T-cell (primary cell): ENCODE data around the gene COL12A1. TPM values are rescaled to one million over a fixed set of nuclear protein-coding genes. Genes with fewer than 3 reads are reported as not detected.

Experiments
- ATAC-seq, 4 experiments: fragments of 200-7000 bp in 3 of 4; fragments of 150-1000 bp in 1 of 4; cut with Tn5 transposase; replicated peaks in 1 of 4; 1 replicate in 3 of 4; 2 replicates in 1 of 4; pipeline ENCODE4 v1.10.0; 2021; ENCODE audit warnings: moderate library complexity in 3 of 4, mild to moderate bottlenecking in 2 of 4, moderate number of reproducible peaks in 1 of 4
- CTCF ChIA-PET, 2 donors: fragments of 300-600 bp; sonication (Branson Sonifier 250); formaldehyde crosslinking; loops; one replicate each; lab custom pipeline; 2022; ENCODE audit warnings: antibody characterized with exemption in 2 of 2; lab: Charles Lee
- POLR2A ChIA-PET, 2 donors: fragments of 300-600 bp; sonication (Branson Sonifier 250); formaldehyde crosslinking; loops; one replicate each; lab custom pipeline; 2022; ENCODE audit warnings: antibody characterized with exemption in 2 of 2; lab: Charles Lee
- DNase-seq, 35 experiments: peaks; one replicate each; pipeline versions ENCODE4 v3.0.0 to v3.0.0-alpha.2; 2013 to 2023
- H3K27ac ChIP-seq: one replicate; pipeline ENCODE4 v1.5.1; 2013; ENCODE audit warnings: low read length
- H3K27me3 ChIP-seq, 2 experiments: replicated peaks in 1 of 2; 1 replicate in 1 of 2; 2 replicates in 1 of 2; pipeline versions ENCODE4 v1.6.1 to v1.7.0; 2013; ENCODE audit warnings: low read length in 1 of 2, mixed read lengths in 1 of 2; ENCODE audit not compliant: control insufficient read depth in 2 of 2, insufficient read depth in 2 of 2; ENCODE audit errors: extremely low read depth in 1 of 2
- H3K36me3 ChIP-seq, 2 donors: 1 replicate in 1 of 2; 2 replicates in 1 of 2; pipeline versions ENCODE4 v1.6.1 to v1.7.0; 2013; ENCODE audit warnings: low read length in 1 of 2; ENCODE audit not compliant: control insufficient read depth in 2 of 2, insufficient read depth in 1 of 2; ENCODE audit errors: extremely low read depth in 1 of 2
- H3K4me1 ChIP-seq, 2 experiments: 1 replicate in 1 of 2; 2 replicates in 1 of 2; pipeline versions ENCODE4 v1.6.1 to v1.7.0; 2013; ENCODE audit warnings: low read length in 2 of 2, mixed read lengths in 1 of 2; ENCODE audit not compliant: insufficient read depth in 2 of 2, control insufficient read depth in 1 of 2; ENCODE audit errors: extremely low read depth in 1 of 2
- H3K4me3 ChIP-seq, 2 donors: 1 replicate in 1 of 2; 2 replicates in 1 of 2; pipeline versions ENCODE4 v1.5.1 to v1.7.0; 2013; ENCODE audit warnings: mild to moderate bottlenecking in 2 of 2, low read length in 1 of 2, moderate library complexity in 1 of 2; ENCODE audit not compliant: control insufficient read depth in 1 of 2; ENCODE audit errors: extremely low read depth in 1 of 2
- H3K9me3 ChIP-seq: 2 replicates; pipeline ENCODE4 v1.7.0; 2013
- H3K27ac Mint-ChIP-seq, 2 donors: one replicate each; pipeline ENCODE4 v1.8.0; 2020 to 2021; ENCODE audit warnings: mild to moderate bottlenecking in 2 of 2, mixed read lengths in 2 of 2
- H3K27me3 Mint-ChIP-seq, 2 donors: one replicate each; pipeline ENCODE4 v1.8.0; 2021 to 2022; ENCODE audit warnings: mixed read lengths in 2 of 2
- H3K36me3 Mint-ChIP-seq: one replicate; pipeline ENCODE4 v1.8.0; 2021; ENCODE audit warnings: mixed read lengths
- H3K4me1 Mint-ChIP-seq, 3 donors: one replicate each; pipeline ENCODE4 v1.8.0; 2020 to 2022; ENCODE audit warnings: mixed read lengths in 3 of 3, mild to moderate bottlenecking in 1 of 3
- H3K4me3 Mint-ChIP-seq, 3 donors: one replicate each; pipeline ENCODE4 v1.8.0; 2020 to 2022; ENCODE audit warnings: mild to moderate bottlenecking in 3 of 3, mixed read lengths in 3 of 3, moderate library complexity in 3 of 3
- H3K9me3 Mint-ChIP-seq, 3 donors: one replicate each; pipeline ENCODE4 v1.8.0; 2020 to 2022; ENCODE audit warnings: mixed read lengths in 3 of 3
- WGBS: methylation state at CpG from one replicate; pipeline ENCODE4 v1.1.5; 2013; ENCODE audit warnings: missing lambda C conversion rate; ENCODE audit not compliant: insufficient coverage; 5-methylcytosine and 5-hydroxymethylcytosine counted together
- total RNA-seq, 35 experiments: library from RNA in 6 of 35; stranded (reverse) in 6 of 35; fragments of 120-200 nt in 1 of 35; gene quantifications; one replicate each; pipeline versions ENCODE4 v1.2.1 to v1.2.4 and lab custom pipeline; 2013 to 2026

COL12A1 gene
- total RNA-seq, 5 donors from 2014 or later (not counting 1 experiment from before 2014, with no cell fraction given) = 0.59 to 0.95 (median 0.76) TPM; not detected in 2

GRCh38 chr6:75124085-75124484, 81.8 kb downstream of the COL12A1 start:
- WGBS = no CpG with 5 or more reads among the region's 2 CpGs
- DNase-seq = no peak
- no peaks in the 10 kb centered on the region for H3K36me3 ChIP-seq
- POLR2A ChIA-PET = no interaction called here
- CTCF ChIA-PET = no interaction called here
- no peaks in the 10 kb centered on the region for H3K9me3 ChIP-seq
- no peak overlapping the region for H3K4me3 ChIP-seq
- H3K4me1 Mint-ChIP-seq = no peaks in the 10 kb centered on the region
- no peak for ATAC-seq
- H3K27ac ChIP-seq = no peak overlapping the region
- no peaks in the 10 kb centered on the region for H3K36me3 Mint-ChIP-seq
- no peaks in the 10 kb centered on the region for H3K27me3 ChIP-seq
- H3K27me3 Mint-ChIP-seq = peaks cover 0 to 5% of the 10 kb centered on the region in 2 donors
- H3K27ac Mint-ChIP-seq = no peak overlapping the region
- H3K4me1 ChIP-seq = no peaks in the 10 kb centered on the region
- no peaks in the 10 kb centered on the region for H3K9me3 Mint-ChIP-seq
- H3K4me3 Mint-ChIP-seq = no peak overlapping the region

GRCh38 chr6:75118925-75119515, 86.8 kb downstream of the COL12A1 start:
- H3K27ac Mint-ChIP-seq = no peak overlapping the region
- no peaks in the 10 kb centered on the region for H3K9me3 ChIP-seq
- H3K4me3 Mint-ChIP-seq = no peak overlapping the region
- DNase-seq (no peak), ATAC-seq (no peak)
- H3K4me3 ChIP-seq = no peak overlapping the region
- CTCF ChIA-PET = no interaction called here
- no peaks in the 10 kb centered on the region for H3K36me3 Mint-ChIP-seq
- WGBS = 95% methylated on average over 4 of the region's 8 CpGs
- no peak overlapping the region for H3K27ac ChIP-seq
- H3K27me3 Mint-ChIP-seq = peaks cover 0 to 10% of the 10 kb centered on the region in 2 donors
- H3K4me1 Mint-ChIP-seq = no peaks in the 10 kb centered on the region
- POLR2A ChIA-PET = no interaction called here
- no peaks in the 10 kb centered on the region for H3K27me3 ChIP-seq
- H3K9me3 Mint-ChIP-seq = no peaks in the 10 kb centered on the region
- H3K4me1 ChIP-seq = no peaks in the 10 kb centered on the region
- no peaks in the 10 kb centered on the region for H3K36me3 ChIP-seq

- H3K9me3 ChIP-seq = no peaks in the 10 kb centered on the region
- H3K4me3 ChIP-seq = no peak overlapping the region
- H3K4me1 Mint-ChIP-seq = no peaks in the 10 kb centered on the region
- H3K36me3 Mint-ChIP-seq = no peaks in the 10 kb centered on the region
- peaks cover 2 to 10% of the 10 kb centered on the region in 2 donors for H3K27me3 Mint-ChIP-seq
- no peak overlapping the region for H3K27ac ChIP-seq
- no peak overlapping the region for H3K27ac Mint-ChIP-seq
- WGBS = no CpG with 5 or more reads among the region's 2 CpGs
- no peak overlapping the region for H3K4me3 Mint-ChIP-seq
- POLR2A ChIA-PET = no interaction called here
- H3K36me3 ChIP-seq = no peaks in the 10 kb centered on the region
- no peaks in the 10 kb centered on the region for H3K9me3 Mint-ChIP-seq
- CTCF ChIA-PET = no interaction called here
- H3K4me1 ChIP-seq = no peaks in the 10 kb centered on the region
- ATAC-seq (no peak), DNase-seq (no peak)
- no peaks in the 10 kb centered on the region for H3K27me3 ChIP-seq
Observed at GRCh38 chr6:75117701-75118100, 88.2 kb downstream of the COL12A1 start.

- peaks cover 2 to 10% of the 10 kb centered on the region in 2 donors for H3K27me3 Mint-ChIP-seq
- DNase-seq = no peak
- no peak for ATAC-seq
Observed at GRCh38 chr6:75116946-75117345, 88.9 kb downstream of the COL12A1 start.

GRCh38 chr6:75115481-75115880, 90.4 kb downstream of the COL12A1 start:
- Mint-ChIP-seq H3K27me3 (peaks cover 2 to 14% of the 10 kb centered on the region in 2 donors), H3K4me1 (no peaks in the 10 kb centered on the region), H3K4me3 (no peak overlapping the region), H3K27ac (no peak overlapping the region), H3K36me3 (no peaks in the 10 kb centered on the region), H3K9me3 (no peaks in the 10 kb centered on the region)
- ATAC-seq (no peak), DNase-seq (no peak)
- Histone ChIP-seq H3K9me3 (no peaks in the 10 kb centered on the region), H3K4me1 (no peaks in the 10 kb centered on the region), H3K27me3 (no peaks in the 10 kb centered on the region), H3K4me3 (no peak overlapping the region), H3K27ac (no peak overlapping the region), H3K36me3 (no peaks in the 10 kb centered on the region)
- CTCF ChIA-PET = no interaction called here
- no CpG with 5 or more reads among the region's 3 CpGs for WGBS
- POLR2A ChIA-PET = interaction anchor here in 1 of 2 donors (0.8 kb wide), 1 partner anchor 80 kb away, joined by 3 read pairs; no protein-coding TSS in a partner anchor

More at GRCh38 chr6:75116946-75117345, 88.9 kb downstream of the COL12A1 start:
- H3K9me3 ChIP-seq = no peaks in the 10 kb centered on the region
- no peak overlapping the region for H3K27ac Mint-ChIP-seq
- H3K4me3 ChIP-seq = no peak overlapping the region
- H3K9me3 Mint-ChIP-seq = no peaks in the 10 kb centered on the region
- no peaks in the 10 kb centered on the region for H3K27me3 ChIP-seq
- no CpG with 5 or more reads among the region's 3 CpGs for WGBS
- POLR2A ChIA-PET = no interaction called here
- no peak overlapping the region for H3K27ac ChIP-seq
- H3K36me3 ChIP-seq = no peaks in the 10 kb centered on the region
- CTCF ChIA-PET = interaction anchor here in 1 of 2 donors (0.6 kb wide), 1 partner anchor 146 kb away, joined by 3 read pairs; no protein-coding TSS in a partner anchor
- H3K4me1 ChIP-seq = no peaks in the 10 kb centered on the region
- H3K4me1 Mint-ChIP-seq = no peaks in the 10 kb centered on the region
- no peak overlapping the region for H3K4me3 Mint-ChIP-seq
- H3K36me3 Mint-ChIP-seq = no peaks in the 10 kb centered on the region

GRCh38 chr6:75114806-75115205, 91.0 kb downstream of the COL12A1 start:
- ATAC-seq = no peak
- no peak overlapping the region for H3K4me3 ChIP-seq
- Mint-ChIP-seq H3K9me3 (no peaks in the 10 kb centered on the region), H3K36me3 (no peaks in the 10 kb centered on the region), H3K27ac (no peak overlapping the region), H3K4me3 (no peak overlapping the region), H3K4me1 (no peaks in the 10 kb centered on the region), H3K27me3 (peaks cover 2 to 16% of the 10 kb centered on the region in 2 donors)
- CTCF ChIA-PET = interaction anchor here in 1 of 2 donors (0.6 kb wide), 1 partner anchor 112 kb away, joined by 10 read pairs; no protein-coding TSS in a partner anchor
- no peak for DNase-seq
- H3K27ac ChIP-seq = no peak overlapping the region
- H3K9me3 ChIP-seq = no peaks in the 10 kb centered on the region
- no CpG with 5 or more reads among the region's 2 CpGs for WGBS
- H3K27me3 ChIP-seq = no peaks in the 10 kb centered on the region
- H3K4me1 ChIP-seq = no peaks in the 10 kb centered on the region
- no peaks in the 10 kb centered on the region for H3K36me3 ChIP-seq
- POLR2A ChIA-PET = interaction anchor here in 1 of 2 donors (0.8 kb wide), 1 partner anchor 79 kb away, joined by 3 read pairs; no protein-coding TSS in a partner anchor
